Endothelial cell of umbilical vein (primary cell): ENCODE results near the gene NANOGP8. TPM values are rescaled to one million over a fixed set of nuclear protein-coding genes. Genes with fewer than 3 reads are reported as not detected.

Source experiments
- BruUV-seq: library from RNA; stranded (reverse); fragments of 400-500 nt; replicated peaks from 2 replicates; lab custom pipeline; 2021; lab: Mats Ljungman, UMichigan
- CTCF ChIA-PET: fragments of 300-600, 350-600 bp; sonication (Branson Sonifier 250); formaldehyde crosslinking; loops from one replicate; lab custom pipeline; 2021; ENCODE audit warnings: antibody characterized with exemption, inconsistent platforms; lab: Charles Lee
- POLR2A ChIA-PET: fragments of 300-600, 350-600 bp; sonication (Branson Sonifier 250); formaldehyde crosslinking; loops from one replicate; lab custom pipeline; 2021; ENCODE audit warnings: antibody characterized with exemption, inconsistent platforms; lab: Charles Lee
- DNase-seq: peaks from one replicate; pipeline ENCODE4 v3.0.0-alpha.2; 2011; ENCODE audit warnings: low read depth, low spot score
- FAIRE-seq: peaks from 2 replicates; lab custom pipeline; 2011; peaks lifted over from hg19 to GRCh38; lab: Jason Lieb, UNC
- H2AFZ ChIP-seq: 2 replicates; pipeline ENCODE4 v1.6.0; 2012; ENCODE audit warnings: low read depth, low read length, control low read depth, inconsistent platforms
- H3K27ac ChIP-seq: 2 replicates; pipeline ENCODE4 v1.5.1; 2011; ENCODE audit warnings: low read depth, mild to moderate bottlenecking, control low read depth, low read length, moderate library complexity; ENCODE audit not compliant: insufficient read depth
- H3K27me3 ChIP-seq, 2 experiments: 2 replicates each; pipeline versions ENCODE4 v1.6.0 to v1.6.1; 2011; ENCODE audit warnings: low read length in 2 of 2, mixed read lengths in 1 of 2; ENCODE audit not compliant: control insufficient read depth in 2 of 2, insufficient read depth in 2 of 2
- H3K36me3 ChIP-seq, 2 experiments: 2 replicates in 1 of 2; 3 replicates in 1 of 2; pipeline ENCODE4 v1.5.1; 2011; ENCODE audit warnings: low read length in 2 of 2, mild to moderate bottlenecking in 1 of 2, moderate library complexity in 1 of 2; ENCODE audit not compliant: control insufficient read depth in 2 of 2, insufficient read depth in 2 of 2; ENCODE audit errors: extremely low read depth in 1 of 2
- H3K4me1 ChIP-seq: 3 replicates; pipeline ENCODE4 v1.5.1; 2011; ENCODE audit warnings: mild to moderate bottlenecking, low read length; ENCODE audit not compliant: control insufficient read depth, insufficient read depth; ENCODE audit errors: extremely low read depth
- H3K4me2 ChIP-seq: 2 replicates; pipeline ENCODE4 v1.6.1; 2011; ENCODE audit warnings: low read length, control low read depth, mixed read lengths; ENCODE audit not compliant: insufficient read depth
- H3K4me3 ChIP-seq, 3 experiments: fragments of 200-600 bp in 1 of 3; sonication (generic), shearing (Covaris generic) in 1 of 3; replicated peaks in 1 of 3; 2 replicates each; pipeline ENCODE4 v1.5.1; 2011 to 2016; ENCODE audit warnings: control low read depth in 3 of 3, low read length in 3 of 3, mild to moderate bottlenecking in 2 of 3, inconsistent platforms in 1 of 3, low read depth in 1 of 3, moderate library complexity in 1 of 3; ENCODE audit not compliant: insufficient read depth in 1 of 3
- H3K79me2 ChIP-seq: 2 replicates; pipeline ENCODE4 v1.6.0; 2012; ENCODE audit warnings: low read length, inconsistent platforms; ENCODE audit not compliant: control insufficient read depth, insufficient read depth
- H3K9ac ChIP-seq: replicated peaks from 2 replicates; pipeline ENCODE3; 2011; ENCODE audit warnings: low read length, control low read depth; ENCODE audit not compliant: insufficient read depth; ENCODE audit errors: extremely low read depth
- H3K9me1 ChIP-seq: replicated peaks from 3 replicates; pipeline ENCODE4 v1.6.0; 2011; ENCODE audit warnings: mild to moderate bottlenecking, low read length; ENCODE audit not compliant: control insufficient read depth, insufficient read depth; ENCODE audit errors: extremely low read depth
- H3K9me3 ChIP-seq: replicated peaks from 2 replicates; pipeline ENCODE4 v1.5.1; 2012; ENCODE audit warnings: low read length, inconsistent platforms; ENCODE audit not compliant: control insufficient read depth, insufficient read depth
- H4K20me1 ChIP-seq: replicated peaks from 2 replicates; pipeline ENCODE3; 2011; ENCODE audit warnings: mild to moderate bottlenecking, low read length; ENCODE audit not compliant: control insufficient read depth, insufficient read depth; ENCODE audit errors: extremely low read depth
- CTCF ChIP-seq, 2 donors: IDR thresholded peaks; 1 replicate in 1 of 2; 2 replicates in 1 of 2; pipeline ENCODE4 v1.5.1; 2011; ENCODE audit warnings: low read length in 2 of 2, mild to moderate bottlenecking in 2 of 2, moderate library complexity in 2 of 2, control low read depth in 1 of 2, inconsistent platforms in 1 of 2, low read depth in 1 of 2; ENCODE audit not compliant: insufficient read depth in 1 of 2; ENCODE audit errors: extremely low read depth in 1 of 2
- EZH2 ChIP-seq: IDR thresholded peaks from 2 replicates; pipeline ENCODE4 v1.6.1; 2012; ENCODE audit warnings: borderline replicate concordance, low read depth, mild to moderate bottlenecking, moderate library complexity, low read length, inconsistent platforms; ENCODE audit not compliant: severe bottlenecking
- JUN ChIP-seq: IDR thresholded peaks from 2 replicates; pipeline ENCODE4 v1.6.1; 2011; ENCODE audit warnings: borderline replicate concordance, low read depth; ENCODE audit not compliant: insufficient read length, insufficient read depth
- MAX ChIP-seq: IDR thresholded peaks from 2 replicates; pipeline ENCODE4 v1.6.1; 2011; ENCODE audit not compliant: insufficient read depth, insufficient read length
- MYC ChIP-seq: IDR thresholded peaks from one replicate; pipeline ENCODE4 v1.6.1; 2011; ENCODE audit warnings: mild to moderate bottlenecking, low read depth, low read length
- POLR2A ChIP-seq: IDR thresholded peaks from 2 replicates; pipeline ENCODE4 v1.6.1; 2012; ENCODE audit warnings: low read depth, mild to moderate bottlenecking, control low read depth, low read length
- POLR2AphosphoS5 ChIP-seq: IDR thresholded peaks from 2 replicates; pipeline ENCODE4 v1.6.1; 2012; ENCODE audit warnings: low read depth, mild to moderate bottlenecking, control low read depth, low read length, moderate library complexity; ENCODE audit not compliant: insufficient read depth
- dilution Hi-C: fragments of 300-500 bp; cut with MboI; formaldehyde crosslinking; loops from one replicate; pipeline ENCODE4 v1.15.0; 2019; ENCODE audit warnings: low sequenced_read_pairs; ENCODE audit not compliant: extremely low pct_ligation_motif_present
- intact Hi-C: fragments of 100-400 bp; cut with micrococcal nuclease; formaldehyde crosslinking; loops from one replicate; pipeline ENCODE4 v1.10.0; 2022
- polyA plus RNA-seq, 4 experiments: library from polyadenylated mRNA; depleted of rRNA in 3 of 4; stranded (reverse) in 3 of 4; unstranded in 1 of 4; fragments of >200 nt; gene quantifications; 2 replicates each; pipeline versions ENCODE4 v1.2.1 to v1.2.3, GENCODE V29; 2011 to 2012; ENCODE audit warnings: missing spikeins in 1 of 4
- total RNA-seq: library from RNA; stranded (reverse); gene quantifications from 2 replicates; pipeline ENCODE4 v1.2.3, GENCODE V29; 2021

NANOGP8 gene
- total and polyA plus RNA-seq, 2 donors (not counting 3 experiments of a cell fraction or from before 2014, with no cell fraction given), result not detected

- Histone ChIP-seq H3K4me2 (no peak overlapping the region), H3K4me3 (no peak overlapping the region), H3K4me1 (no peaks in the 10 kb centered on the region), H3K9ac (no peak overlapping the region), H4K20me1 (no peaks in the 10 kb centered on the region), H3K27me3 (peaks cover 0 to 2% of the 10 kb centered on the region in 2 experiments), H3K36me3 (no peaks in the 10 kb centered on the region), H3K9me3 (no peaks in the 10 kb centered on the region), H3K27ac (no peak overlapping the region), H2AFZ (no peak overlapping the region), H3K9me1 (no peaks in the 10 kb centered on the region), H3K79me2 (no peaks in the 10 kb centered on the region)
- dilution Hi-C loops, result no loop called here
- DNase-seq, result no peak
- TF ChIP-seq EZH2 (no peak), MAX (no peak), POLR2A (no peak)
- ChIA-PET CTCF (interaction anchor here (0.6 kb wide), 1 partner anchor 17 kb away, joined by 3 read pairs; no protein-coding TSS in a partner anchor), POLR2A (no interaction called here)
- intact Hi-C loops, result no loop called here
- BruUV-seq, result no TSS peak
- FAIRE-seq, result no peak
These were observed 10.8 kb upstream of the NANOGP8 start for GRCh38 chr15:35095941-35096340.

GRCh38 chr15:35092846-35093245, 7.8 kb upstream of the NANOGP8 start:
- H4K20me1 ChIP-seq, result no peaks in the 10 kb centered on the region
- H2AFZ ChIP-seq, result no peak overlapping the region
- no peaks in the 10 kb centered on the region for H3K36me3 ChIP-seq
- ChIA-PET CTCF (no interaction called here), POLR2A (no interaction called here)
- no TSS peak for BruUV-seq
- no peak overlapping the region for H3K27ac ChIP-seq
- FAIRE-seq (no peak), DNase-seq (no peak)
- H3K79me2 ChIP-seq, result no peaks in the 10 kb centered on the region
- H3K9me1 ChIP-seq, result no peaks in the 10 kb centered on the region
- dilution Hi-C loops, result no loop called here
- no peaks in the 10 kb centered on the region for H3K9me3 ChIP-seq
- no peak overlapping the region for H3K4me2 ChIP-seq
- intact Hi-C loops, result no loop called here
- no peak overlapping the region for H3K9ac ChIP-seq
- H3K27me3 ChIP-seq, result peaks cover 0 to 2% of the 10 kb centered on the region in 2 experiments
- no peak for TF ChIP-seq MAX
- TF ChIP-seq MYC, result no peak
- TF ChIP-seq JUN, result no peak
- TF ChIP-seq POLR2AphosphoS5, result no peak
- TF ChIP-seq CTCF (IDR thresholded peaks at IDR 0.05; ENCODE audit: extremely low read depth in 1 of 2, insufficient read depth in 1 of 2, low read depth in 1 of 2, low read length in 2 of 2), result no peak
- no peak overlapping the region for H3K4me3 ChIP-seq
- no peaks in the 10 kb centered on the region for H3K4me1 ChIP-seq
